OCI-LY3 (cell line): ENCODE results near the gene LDB2.
A peak's percentile ranks its signal among the peaks of the same experiment; 100 is the strongest.

Experiments
- H2AFZ ChIP-seq: fragments of 200-600, 300-600 bp; shearing (Covaris generic); 2 replicates; pipeline ENCODE4 v1.6.0; 2014; ENCODE audit warnings: antibody characterized with exemption, low read depth, low read length
- H3K27ac ChIP-seq: fragments of 200-600, 300-600 bp; sonication (generic); 2 replicates; pipeline ENCODE4 v1.5.1; 2014; ENCODE audit warnings: mild to moderate bottlenecking, low read length, moderate library complexity, mixed read lengths
- H3K27me3 ChIP-seq: fragments of 200-600, 300-600 bp; sonication (generic); 2 replicates; pipeline ENCODE4 v1.6.1; 2014; ENCODE audit warnings: low read depth, low read length, mixed read lengths
- H3K36me3 ChIP-seq: fragments of 200-600, 300-600 bp; sonication (generic); replicated peaks from 2 replicates; pipeline ENCODE3; 2014; ENCODE audit warnings: low read depth, low read length, mixed read lengths
- H3K4me1 ChIP-seq: fragments of 300-600, 200-600 bp; sonication (generic); 2 replicates; pipeline ENCODE4 v1.6.1; 2014; ENCODE audit warnings: low read length, mixed read lengths
- H3K4me2 ChIP-seq: fragments of 200-600, 300-600 bp; sonication (generic); 2 replicates; pipeline ENCODE4 v1.6.1; 2014; ENCODE audit warnings: low read length, mixed read lengths
- H3K4me3 ChIP-seq: fragments of 300-600, 200-600 bp; sonication (generic); 2 replicates; pipeline ENCODE4 v1.5.1; 2014; ENCODE audit warnings: antibody characterized with exemption, mild to moderate bottlenecking, low read length, moderate library complexity
- H3K79me2 ChIP-seq: fragments of 300-600, 200-600 bp; shearing (Covaris generic); 2 replicates; pipeline ENCODE4 v1.6.1; 2014; ENCODE audit warnings: mild to moderate bottlenecking, low read length, mixed read lengths
- H3K9ac ChIP-seq: fragments of 300-600, 200-600 bp; shearing (Covaris generic); 2 replicates; pipeline ENCODE4 v1.6.0; 2014; ENCODE audit warnings: mild to moderate bottlenecking, low read length, moderate library complexity
- H3K9me3 ChIP-seq: fragments of 200-600, 300-600 bp; shearing (Covaris generic); 2 replicates; pipeline ENCODE4 v1.6.1; 2014; ENCODE audit warnings: low read length, mixed read lengths; ENCODE audit not compliant: insufficient read depth
- H4K20me1 ChIP-seq: fragments of 200-600, 300-600 bp; sonication (generic); 2 replicates; pipeline ENCODE4 v1.6.1; 2016; ENCODE audit warnings: low read length, mixed read lengths; ENCODE audit not compliant: insufficient read depth
- CTCF ChIP-seq: fragments of 200-600, 300-600 bp; sonication (generic); IDR thresholded peaks from 2 replicates; pipeline ENCODE4 v1.5.1; 2014; ENCODE audit warnings: antibody characterized with exemption, low read length, low read depth
- EZH2phosphoT487 ChIP-seq: fragments of 200-600 bp; shearing (Covaris generic); IDR thresholded peaks from 2 replicates; pipeline ENCODE4 v1.6.1; 2018; ENCODE audit warnings: antibody characterized with exemption, mixed run types, low read depth

LDB2 gene

GRCh38 chr4:16607241-16608066 lies 291.0 kb downstream of the LDB2 start:
- no peaks in the 10 kb centered on the region for H3K79me2 ChIP-seq

GRCh38 chr4:16606691-16607090 lies 291.8 kb downstream of the LDB2 start:
- peaks cover 28% of the 10 kb centered on the region for H3K4me1 ChIP-seq
- H3K27ac ChIP-seq, result peak overlapping the region; percentile 89
- H4K20me1 ChIP-seq, result peaks cover 7% of the 10 kb centered on the region; the same call in 1 of the 2 replicates
- no peaks in the 10 kb centered on the region for H3K27me3 ChIP-seq
- H3K9ac ChIP-seq, result no peak overlapping the region
- H3K9me3 ChIP-seq, result no peaks in the 10 kb centered on the region
- TF ChIP-seq EZH2phosphoT487, result no peak
- no peak for TF ChIP-seq CTCF
- 0 out of 2 replicates have a peak overlapping the region, but pooled peaks have one; percentile 66 for H3K4me3 ChIP-seq
- H3K36me3 ChIP-seq, result peaks cover 4% of the 10 kb centered on the region
- H2AFZ ChIP-seq, result no peak overlapping the region
- H3K79me2 ChIP-seq, result no peaks in the 10 kb centered on the region
- H3K4me2 ChIP-seq, result peak overlapping the region; percentile 93

More at GRCh38 chr4:16607241-16608066, 291.0 kb downstream of the LDB2 start:
- H4K20me1 ChIP-seq, result peaks cover 7% of the 10 kb centered on the region; the same call in 1 of the 2 replicates
- peaks cover 4% of the 10 kb centered on the region for H3K36me3 ChIP-seq
- TF ChIP-seq CTCF (no peak), EZH2phosphoT487 (no peak)
- H3K4me1 ChIP-seq, result peaks cover 28% of the 10 kb centered on the region
- peak overlapping the region; percentile 66 for H3K4me3 ChIP-seq
- H3K9me3 ChIP-seq, result no peaks in the 10 kb centered on the region
- no peak overlapping the region for H2AFZ ChIP-seq
- no peaks in the 10 kb centered on the region for H3K27me3 ChIP-seq
- H3K9ac ChIP-seq, result no peak overlapping the region
- H3K27ac ChIP-seq, result peak overlapping the region; percentile 89
- peak overlapping the region; percentile 93 for H3K4me2 ChIP-seq

- Histone ChIP-seq H3K36me3 (peaks cover 4% of the 10 kb centered on the region), H3K4me3 (no peak overlapping the region), H3K27me3 (no peaks in the 10 kb centered on the region), H4K20me1 (peaks cover 4% of the 10 kb centered on the region; the same call in 1 of the 2 replicates), H3K9ac (no peak overlapping the region), H3K4me1 (peaks cover 28% of the 10 kb centered on the region), H3K27ac (no peak overlapping the region), H3K4me2 (no peak overlapping the region), H3K9me3 (no peaks in the 10 kb centered on the region), H2AFZ (no peak overlapping the region), H3K79me2 (no peaks in the 10 kb centered on the region)
- no peak for TF ChIP-seq EZH2phosphoT487
- no peak for TF ChIP-seq CTCF
Observed at GRCh38 chr4:16603178-16603577, 295.3 kb downstream of the LDB2 start.

- no peaks in the 10 kb centered on the region for H3K9me3 ChIP-seq
- TF ChIP-seq EZH2phosphoT487, result no peak
- TF ChIP-seq CTCF, result no peak
- H3K4me1 ChIP-seq, result peaks cover 9% of the 10 kb centered on the region
- no peaks in the 10 kb centered on the region for H4K20me1 ChIP-seq
- no peak overlapping the region for H3K27ac ChIP-seq
- H3K4me2 ChIP-seq, result no peak overlapping the region
- H3K27me3 ChIP-seq, result no peaks in the 10 kb centered on the region
- no peak overlapping the region for H2AFZ ChIP-seq
- H3K79me2 ChIP-seq, result no peaks in the 10 kb centered on the region
- no peak overlapping the region for H3K4me3 ChIP-seq
- H3K9ac ChIP-seq, result no peak overlapping the region
- H3K36me3 ChIP-seq, result no peaks in the 10 kb centered on the region
Observed at GRCh38 chr4:16598597-16599206, 299.7 kb downstream of the LDB2 start.
